ENCODE measurements around the gene COQ8A. TPM values are rescaled to one million over a fixed set of nuclear protein-coding genes. Genes with fewer than 3 reads are reported as not detected.

The COQ8A gene
- total RNA-seq, 1 experiment from 2014 or later: 35.3 TPM

DNA sequence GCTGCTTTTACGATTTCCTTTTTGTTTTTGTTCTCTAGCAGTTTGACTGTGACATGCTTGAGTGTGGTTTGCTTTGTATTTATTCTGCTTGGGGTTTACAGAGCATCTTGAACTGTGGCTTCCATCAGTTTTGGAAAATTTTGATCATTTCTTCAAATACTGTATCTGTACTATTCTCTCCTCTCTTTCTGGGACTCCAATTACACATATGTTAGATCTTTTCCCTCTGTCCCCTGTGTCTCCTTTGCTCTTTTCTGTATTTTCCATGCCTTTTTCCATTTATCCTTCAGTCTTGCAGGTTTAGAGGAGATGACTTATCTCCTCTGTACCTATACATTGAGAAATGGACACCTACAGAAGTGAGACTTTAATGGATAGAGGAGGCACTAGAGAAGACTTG lies 31.7 kb downstream of the COQ8A start:
- H3K4me1 ChIP-seq (ENCODE audit: control insufficient read depth in 1 of 2, insufficient read depth in 2 of 2, low read length in 2 of 2): no peaks in the 10 kb centered on the region
- H3K4me2 ChIP-seq (ENCODE audit: low read length): no peak overlapping the region
- no peaks in the 10 kb centered on the region for H3K9me3 ChIP-seq (ENCODE audit: control insufficient read depth in 1 of 2, insufficient read depth in 1 of 2, low read depth in 1 of 2, low read length in 2 of 2)
- no TSS peak for BruUV-seq (replicated peaks)
- H3K9me2 ChIP-seq (ENCODE audit: insufficient read depth): no peaks in the 10 kb centered on the region
- CTCF ChIA-PET: no interaction called here
- H3K79me2 ChIP-seq (ENCODE audit: insufficient read depth, low read length): no peaks in the 10 kb centered on the region
- H4K20me1 ChIP-seq (ENCODE audit: insufficient read depth): no peaks in the 10 kb centered on the region
- H3K4me3 ChIP-seq (replicated peaks in 1 of 2; ENCODE audit: low read depth in 1 of 2, low read length in 2 of 2): no peak overlapping the region
- H3K36me3 ChIP-seq (ENCODE audit: control insufficient read depth in 1 of 2, insufficient read depth in 2 of 2, low read length in 2 of 2): 0 out of 4 replicates have a peak, but pooled peaks cover 0 to 3% of the 10 kb centered on the region in 2 experiments
- H3K9ac ChIP-seq (ENCODE audit: low read length): no peak overlapping the region
- H3K27me3 ChIP-seq (ENCODE audit: insufficient read depth, low read length): no peaks in the 10 kb centered on the region
- intact Hi-C loops (cut with micrococcal nuclease): no loop called here
- no peak overlapping the region for H2AFZ ChIP-seq (ENCODE audit: low read depth, low read length, poor library complexity, severe bottlenecking)
- TF ChIP-seq RAD21 (IDR thresholded peaks at IDR 0.05; ENCODE audit: low read depth): no peak
- TF ChIP-seq, protein P1, sequence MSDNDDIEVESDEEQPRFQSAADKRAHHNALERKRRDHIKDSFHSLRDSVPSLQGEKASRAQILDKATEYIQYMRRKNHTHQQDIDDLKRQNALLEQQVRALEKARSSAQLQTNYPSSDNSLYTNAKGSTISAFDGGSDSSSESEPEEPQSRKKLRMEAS (IDR thresholded peaks at IDR 0.05): no peak
- TF ChIP-seq ATF3 (IDR thresholded peaks at IDR 0.05): no peak
- no peak for TF ChIP-seq EGR1 (IDR thresholded peaks at IDR 0.05; ENCODE audit: low read depth)
- TF ChIP-seq FOSL1 (IDR thresholded peaks at IDR 0.05; ENCODE audit: low read depth): no peak
- no peak for TF ChIP-seq POLR2A (IDR thresholded peaks at IDR 0.05; ENCODE audit: borderline replicate concordance, extremely low read depth, insufficient read depth, insufficient read length)
- no peak for TF ChIP-seq ELF1 (IDR thresholded peaks at IDR 0.05; ENCODE audit: borderline replicate concordance, low read depth)
- TF ChIP-seq ZNF274 (IDR thresholded peaks at IDR 0.05; ENCODE audit: low read depth, low read length): no peak
- no peak for TF ChIP-seq ZFX (IDR thresholded peaks at IDR 0.05)
- no peak for TF ChIP-seq POLR2AphosphoS5 (IDR thresholded peaks at IDR 0.05; ENCODE audit: low read depth, low read length)
- TF ChIP-seq EZH2 (IDR thresholded peaks at IDR 0.05): no peak
- TF ChIP-seq ZBTB33 (IDR thresholded peaks at IDR 0.05; ENCODE audit: extremely low read depth, insufficient replicate concordance, low read length): no peak
- TF ChIP-seq, protein P2, sequence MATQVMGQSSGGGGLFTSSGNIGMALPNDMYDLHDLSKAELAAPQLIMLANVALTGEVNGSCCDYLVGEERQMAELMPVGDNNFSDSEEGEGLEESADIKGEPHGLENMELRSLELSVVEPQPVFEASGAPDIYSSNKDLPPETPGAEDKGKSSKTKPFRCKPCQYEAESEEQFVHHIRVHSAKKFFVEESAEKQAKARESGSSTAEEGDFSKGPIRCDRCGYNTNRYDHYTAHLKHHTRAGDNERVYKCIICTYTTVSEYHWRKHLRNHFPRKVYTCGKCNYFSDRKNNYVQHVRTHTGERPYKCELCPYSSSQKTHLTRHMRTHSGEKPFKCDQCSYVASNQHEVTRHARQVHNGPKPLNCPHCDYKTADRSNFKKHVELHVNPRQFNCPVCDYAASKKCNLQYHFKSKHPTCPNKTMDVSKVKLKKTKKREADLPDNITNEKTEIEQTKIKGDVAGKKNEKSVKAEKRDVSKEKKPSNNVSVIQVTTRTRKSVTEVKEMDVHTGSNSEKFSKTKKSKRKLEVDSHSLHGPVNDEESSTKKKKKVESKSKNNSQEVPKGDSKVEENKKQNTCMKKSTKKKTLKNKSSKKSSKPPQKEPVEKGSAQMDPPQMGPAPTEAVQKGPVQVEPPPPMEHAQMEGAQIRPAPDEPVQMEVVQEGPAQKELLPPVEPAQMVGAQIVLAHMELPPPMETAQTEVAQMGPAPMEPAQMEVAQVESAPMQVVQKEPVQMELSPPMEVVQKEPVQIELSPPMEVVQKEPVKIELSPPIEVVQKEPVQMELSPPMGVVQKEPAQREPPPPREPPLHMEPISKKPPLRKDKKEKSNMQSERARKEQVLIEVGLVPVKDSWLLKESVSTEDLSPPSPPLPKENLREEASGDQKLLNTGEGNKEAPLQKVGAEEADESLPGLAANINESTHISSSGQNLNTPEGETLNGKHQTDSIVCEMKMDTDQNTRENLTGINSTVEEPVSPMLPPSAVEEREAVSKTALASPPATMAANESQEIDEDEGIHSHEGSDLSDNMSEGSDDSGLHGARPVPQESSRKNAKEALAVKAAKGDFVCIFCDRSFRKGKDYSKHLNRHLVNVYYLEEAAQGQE (IDR thresholded peaks at IDR 0.05; ENCODE audit: low read depth): no peak
- TF ChIP-seq, protein P3, sequence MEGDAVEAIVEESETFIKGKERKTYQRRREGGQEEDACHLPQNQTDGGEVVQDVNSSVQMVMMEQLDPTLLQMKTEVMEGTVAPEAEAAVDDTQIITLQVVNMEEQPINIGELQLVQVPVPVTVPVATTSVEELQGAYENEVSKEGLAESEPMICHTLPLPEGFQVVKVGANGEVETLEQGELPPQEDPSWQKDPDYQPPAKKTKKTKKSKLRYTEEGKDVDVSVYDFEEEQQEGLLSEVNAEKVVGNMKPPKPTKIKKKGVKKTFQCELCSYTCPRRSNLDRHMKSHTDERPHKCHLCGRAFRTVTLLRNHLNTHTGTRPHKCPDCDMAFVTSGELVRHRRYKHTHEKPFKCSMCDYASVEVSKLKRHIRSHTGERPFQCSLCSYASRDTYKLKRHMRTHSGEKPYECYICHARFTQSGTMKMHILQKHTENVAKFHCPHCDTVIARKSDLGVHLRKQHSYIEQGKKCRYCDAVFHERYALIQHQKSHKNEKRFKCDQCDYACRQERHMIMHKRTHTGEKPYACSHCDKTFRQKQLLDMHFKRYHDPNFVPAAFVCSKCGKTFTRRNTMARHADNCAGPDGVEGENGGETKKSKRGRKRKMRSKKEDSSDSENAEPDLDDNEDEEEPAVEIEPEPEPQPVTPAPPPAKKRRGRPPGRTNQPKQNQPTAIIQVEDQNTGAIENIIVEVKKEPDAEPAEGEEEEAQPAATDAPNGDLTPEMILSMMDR (IDR thresholded peaks at IDR 0.05 in 2 of 3, conservative IDR thresholded peaks at IDR 0.05 in 1 of 3; ENCODE audit: borderline replicate concordance in 1 of 3, insufficient read depth in 1 of 3, low read depth in 2 of 3, low read length in 2 of 3): no peak
- POLR2A ChIA-PET: no interaction called here
- DNase-seq (ENCODE audit: low read depth, low spot score): no peak
- H3K27ac ChIP-seq (ENCODE audit: low read depth, low read length): no peak overlapping the region
- ATAC-seq: no peak
- RAD21 ChIA-PET (ENCODE audit: low non-redundant PET in 1 of 2, low total read pairs in 2 of 2, uncharacterized antibody in 2 of 2, unreplicated experiment in 2 of 2): no interaction called here
